Vagina (tissue), 2 donors: ENCODE data around the gene SLC5A11.

Source experiments
- CTCF ChIP-seq, 3 experiments: fragments of 450-650 bp in 2 of 3; fragments of 200-600 bp in 1 of 3; sonication (generic) in 1 of 3; IDR thresholded peaks; one replicate each; pipeline ENCODE4 v1.5.1; 2017 to 2019; ENCODE audit warnings: antibody characterized with exemption in 3 of 3, mild to moderate bottlenecking in 2 of 3, moderate library complexity in 2 of 3
- POLR2AphosphoS5 ChIP-seq, 2 donors: sonication (generic); formaldehyde crosslinking; IDR thresholded peaks; one replicate each; pipeline ENCODE4 v1.9.0; 2017; ENCODE audit warnings: antibody characterized with exemption in 2 of 2, mild to moderate bottlenecking in 2 of 2, low read depth in 1 of 2; ENCODE audit not compliant: insufficient read depth in 1 of 2

- TF ChIP-seq CTCF (IDR thresholded peaks at IDR 0.05) = no peak
- TF ChIP-seq POLR2AphosphoS5 (IDR thresholded peaks at IDR 0.05; ENCODE audit: insufficient read depth in 1 of 2, low read depth in 1 of 2) = no peak
Observed at GRCh38 chr16:24836836-24837235, 8.9 kb upstream of the SLC5A11 start.
